Erythroblast (primary cell): ENCODE results near the gene ZSCAN5A.

ENCODE experiments used
- GATA1 ChIP-seq: IDR thresholded peaks from 2 replicates; pipeline ENCODE4 v1.6.1; 2011; ENCODE audit warnings: low read depth, mild to moderate bottlenecking, control low read depth, low read length, moderate library complexity
- POLR2A ChIP-seq: IDR thresholded peaks from 2 replicates; pipeline ENCODE4 v1.6.1; 2011; ENCODE audit warnings: mild to moderate bottlenecking, low read length

DNA sequence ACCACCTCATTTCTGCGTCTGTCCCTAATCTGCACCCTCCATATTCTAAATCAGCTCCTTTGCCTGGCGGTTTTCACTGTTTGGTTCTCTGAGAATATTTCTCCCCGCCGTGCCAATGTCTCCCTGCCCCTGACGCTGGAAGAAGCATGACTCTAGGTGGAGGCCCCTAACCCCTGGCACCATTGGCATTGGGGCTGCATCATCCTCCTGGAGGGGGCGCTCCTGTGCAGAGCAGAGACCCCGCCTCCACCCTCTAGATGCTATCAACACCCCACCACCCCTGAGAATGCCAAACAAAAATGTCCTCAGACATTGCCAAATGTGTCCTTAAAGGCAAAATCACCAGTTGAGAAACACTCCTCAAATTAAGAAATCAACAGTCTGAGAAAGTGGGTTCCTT, 123.5 kb downstream of the ZSCAN5A start:
- TF ChIP-seq POLR2A (no peak), GATA1 (no peak)
